SK-N-SH (cell line): Measurements from ENCODE around the gene ZBED4. TPM values are rescaled to one million over a fixed set of nuclear protein-coding genes. Genes with fewer than 3 reads are reported as not detected.
A peak's percentile ranks its signal among the peaks of the same experiment; 100 is the strongest.

Source experiments
- CTCF ChIA-PET: fragments of 300-600, 350-600 bp; formaldehyde crosslinking; extraction: SDS; loops from one replicate; lab custom pipeline; 2021; lab: Yijun Ruan, JAX
- POLR2A ChIA-PET: fragments of 350-600 bp; sonication (Branson Sonifier 250); formaldehyde crosslinking; extraction: SDS; loops from one replicate; lab custom pipeline; 2020; ENCODE audit warnings: antibody characterized with exemption, inconsistent platforms; lab: Yijun Ruan, JAX
- DNase-seq: peaks from one replicate; pipeline ENCODE4 v3.0.0; 2012
- H2AFZ ChIP-seq: fragments of 200-600 bp; sonication (generic); 2 replicates; pipeline ENCODE4 v1.8.1; 2016; ENCODE audit warnings: antibody characterized with exemption, mild to moderate bottlenecking, low read depth
- H3F3A ChIP-seq: fragments of 200-600 bp; sonication (generic); replicated peaks from 2 replicates; pipeline ENCODE3; 2016; ENCODE audit warnings: antibody characterized with exemption, mild to moderate bottlenecking; ENCODE audit not compliant: insufficient read depth
- H3K27ac ChIP-seq, 2 experiments: fragments of 200-500 bp in 1 of 2; fragments of 200-600 bp in 1 of 2; sonication (Bioruptor generic) in 1 of 2; sonication (generic), shearing (Covaris generic) in 1 of 2; 2 replicates each; pipeline versions ENCODE4 v1.5.1 to v1.6.1; 2014 to 2016; ENCODE audit warnings: low read depth in 2 of 2, inconsistent platforms in 1 of 2, low read length in 1 of 2, mild to moderate bottlenecking in 1 of 2, mixed read lengths in 1 of 2
- H3K27me3 ChIP-seq: fragments of 200-600 bp; sonication (generic), shearing (Covaris generic); 2 replicates; pipeline ENCODE4 v1.6.1; 2016; ENCODE audit warnings: mixed run types; ENCODE audit not compliant: insufficient read depth
- H3K36me3 ChIP-seq, 2 experiments: fragments of 200-500 bp in 1 of 2; fragments of 200-600 bp in 1 of 2; sonication (Bioruptor generic) in 1 of 2; sonication (generic) in 1 of 2; replicated peaks in 1 of 2; 2 replicates each; pipeline versions ENCODE3 to v1.5.1; 2014 to 2016; ENCODE audit warnings: low read length in 1 of 2, mild to moderate bottlenecking in 1 of 2; ENCODE audit not compliant: insufficient read depth in 2 of 2, control insufficient read depth in 1 of 2
- H3K4me1 ChIP-seq, 2 experiments: fragments of 200-500 bp in 1 of 2; fragments of 200-600 bp in 1 of 2; sonication (Bioruptor generic) in 1 of 2; sonication (generic), shearing (Covaris generic) in 1 of 2; 2 replicates each; pipeline versions ENCODE4 v1.5.1 to v1.6.1; 2014 to 2016; ENCODE audit warnings: low read depth in 1 of 2, low read length in 1 of 2, mixed run types in 1 of 2; ENCODE audit not compliant: insufficient read depth in 2 of 2, control insufficient read depth in 1 of 2
- H3K4me2 ChIP-seq: fragments of 200-600 bp; sonication (generic), shearing (Covaris generic); 2 replicates; pipeline ENCODE4 v1.6.1; 2017; ENCODE audit warnings: mixed run types
- H3K4me3 ChIP-seq, 2 experiments: fragments of 200-500 bp in 1 of 2; fragments of 200-600 bp in 1 of 2; sonication (Bioruptor generic) in 1 of 2; sonication (generic), shearing (Covaris generic) in 1 of 2; 2 replicates each; pipeline versions ENCODE4 v1.5.1 to v1.8.1; 2014 to 2016; ENCODE audit warnings: low read depth in 2 of 2, inconsistent platforms in 1 of 2, low read length in 1 of 2, mild to moderate bottlenecking in 1 of 2, mixed read lengths in 1 of 2, moderate library complexity in 1 of 2
- H3K79me2 ChIP-seq: fragments of 200-600 bp; sonication (generic); 2 replicates; pipeline ENCODE4 v1.8.1; 2017; ENCODE audit warnings: mild to moderate bottlenecking; ENCODE audit not compliant: insufficient read depth
- H3K9ac ChIP-seq: fragments of 200-600 bp; sonication (generic); 2 replicates; pipeline ENCODE4 v1.6.1; 2017; ENCODE audit warnings: mixed run types
- H3K9me2 ChIP-seq: fragments of 200-600 bp; sonication (generic); 2 replicates; pipeline ENCODE4 v1.6.1; 2017; ENCODE audit warnings: mixed run types
- H3K9me3 ChIP-seq: fragments of 200-600 bp; sonication (generic); 2 replicates; pipeline ENCODE4 v1.6.1; 2017; ENCODE audit warnings: mixed run types, mild to moderate bottlenecking, moderate library complexity
- H4K20me1 ChIP-seq: fragments of 200-600 bp; sonication (generic); 2 replicates; pipeline ENCODE4 v1.6.1; 2017; ENCODE audit warnings: mild to moderate bottlenecking, mixed run types; ENCODE audit not compliant: insufficient read depth
- CTCF ChIP-seq: fragments of 200-600 bp; sonication (generic); IDR thresholded peaks from 2 replicates; pipeline ENCODE4 v1.6.1; 2017; ENCODE audit warnings: antibody characterized with exemption, mild to moderate bottlenecking, moderate library complexity
- JUND ChIP-seq: IDR thresholded peaks from 2 replicates; pipeline ENCODE4 v1.4.0; 2012
- NRF1 ChIP-seq: IDR thresholded peaks from 2 replicates; pipeline ENCODE4 v1.6.1; 2012; ENCODE audit warnings: low read depth, mild to moderate bottlenecking, low read length
- USF1 ChIP-seq: IDR thresholded peaks from 2 replicates; pipeline ENCODE4 v1.4.0; 2012; ENCODE audit warnings: low read depth, borderline replicate concordance
- WGBS: methylation state at CpG from one replicate; pipeline ENCODE4 v1.1.6; 2017; ENCODE audit warnings: low lambda C conversion rate; 5-methylcytosine and 5-hydroxymethylcytosine counted together
- polyA plus RNA-seq, 3 experiments: library from polyadenylated mRNA; depleted of rRNA; stranded (reverse); fragments of >200 nt; gene quantifications; 2 replicates each; pipeline ENCODE4 v1.2.3, GENCODE V29; 2012
- TF ChIP-seq, protein P1 (sequence below): fragments of 150-350 bp; IDR thresholded peaks from 2 replicates; pipeline ENCODE4 v1.6.1; 2016; ENCODE audit warnings: mild to moderate bottlenecking, low read depth, low read length

The ZBED4 gene
- polyA plus RNA-seq, 1 of the 3 experiments (the other 2 are of a cell fraction), result 7.9 TPM

DNA sequence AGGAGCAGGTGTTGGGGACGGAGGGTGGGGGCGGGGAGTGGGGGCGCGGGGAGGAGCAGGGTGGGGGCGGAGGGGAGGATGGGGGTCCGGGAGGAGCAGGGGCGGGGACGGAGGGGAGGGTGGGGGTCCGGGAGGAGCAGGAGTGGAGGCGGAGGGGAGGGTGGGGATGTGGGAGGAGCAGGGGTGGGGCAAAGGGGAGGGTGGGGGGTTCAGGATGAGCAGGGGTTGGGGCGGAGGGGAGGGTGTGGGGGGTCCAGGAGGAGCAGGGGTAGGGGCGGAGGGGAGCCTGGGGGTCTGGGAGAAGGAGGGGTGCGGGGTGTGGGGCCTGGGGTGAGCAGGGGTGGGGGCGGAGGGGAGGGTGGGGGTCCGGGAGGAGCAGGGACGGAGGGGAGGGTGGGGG, 81.9 kb downstream of the ZBED4 start:
- no peaks in the 10 kb centered on the region for H3F3A ChIP-seq
- no peak overlapping the region for H3K27ac ChIP-seq
- no peak overlapping the region for H2AFZ ChIP-seq
- H3K9me2 ChIP-seq, result no peaks in the 10 kb centered on the region
- no peak overlapping the region; a peak in 1 of 4 replicates for H3K4me3 ChIP-seq
- no peak overlapping the region for H3K4me2 ChIP-seq
- peak; percentile 80 for DNase-seq
- peaks cover 6 to 26% of the 10 kb centered on the region in 2 experiments; a peak in 2 of 4 replicates for H3K4me1 ChIP-seq
- H3K27me3 ChIP-seq, result no peaks in the 10 kb centered on the region
- no peaks in the 10 kb centered on the region for H4K20me1 ChIP-seq
- no peaks in the 10 kb centered on the region for H3K36me3 ChIP-seq
- TF ChIP-seq JUND, result no peak
- TF ChIP-seq USF1, result no peak
- TF ChIP-seq CTCF, result no peak
- CTCF ChIA-PET, result interaction anchor here (1.7 kb wide), 1 partner anchor 95 kb away, joined by 8 read pairs; no protein-coding TSS in a partner anchor
- POLR2A ChIA-PET, result interaction anchor here (1.0 kb wide), 1 partner anchor 24 kb away, joined by 3 read pairs; no protein-coding TSS in a partner anchor
- no peaks in the 10 kb centered on the region for H3K79me2 ChIP-seq
- no peak overlapping the region for H3K9ac ChIP-seq
- no peaks in the 10 kb centered on the region for H3K9me3 ChIP-seq
- 11% methylated on average over 16 of the region's 16 CpGs for WGBS

DNA sequence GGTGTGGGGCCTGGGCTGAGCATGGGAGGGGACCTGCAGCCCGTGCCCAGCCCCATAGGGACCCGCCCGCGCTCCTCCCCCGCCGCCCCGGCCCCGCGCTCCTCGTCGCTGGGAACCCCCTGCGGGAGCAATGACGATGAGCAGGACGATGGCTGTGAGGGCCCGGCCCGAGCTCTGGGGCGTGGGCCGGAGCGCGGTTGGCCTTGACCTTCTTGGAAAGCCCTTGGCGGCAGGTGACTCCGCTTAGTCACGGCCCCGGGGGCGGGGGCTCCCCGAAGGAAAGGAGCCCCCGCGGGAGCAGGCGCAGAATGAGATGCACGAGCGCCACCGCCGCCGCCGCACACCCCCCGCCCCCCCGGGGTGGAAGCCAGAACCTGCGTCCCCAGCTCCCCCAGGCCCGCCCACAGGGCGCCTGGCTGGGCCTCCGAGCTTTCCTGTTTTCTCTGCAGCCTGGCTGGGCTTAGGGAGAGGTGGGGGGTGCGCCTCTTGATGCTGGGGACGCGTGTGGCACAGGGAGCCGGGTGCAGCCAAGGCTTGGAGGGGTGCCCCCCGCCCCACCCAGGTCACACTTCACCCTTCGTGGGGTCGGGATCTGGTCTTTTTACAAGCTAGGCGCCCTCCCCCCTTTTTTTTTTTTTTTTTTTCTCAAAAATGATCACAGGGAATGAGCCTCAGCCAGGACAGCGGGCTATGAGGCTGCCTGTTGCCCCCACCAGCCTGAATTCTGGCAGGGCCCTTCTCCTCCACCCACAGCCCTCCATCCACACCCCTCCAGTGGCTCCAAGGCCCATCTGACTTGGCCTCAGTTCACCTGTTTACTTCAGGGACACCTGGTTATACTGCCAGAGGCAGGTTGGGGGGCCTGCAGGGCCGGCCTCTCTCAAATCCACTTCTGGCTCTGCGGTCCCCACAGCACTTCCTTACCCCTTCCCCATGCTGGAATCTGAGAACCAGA, 82.7 kb downstream of the ZBED4 start:
- H3K9ac ChIP-seq, result no peak overlapping the region

More for the DNA sequence above, 82.7 kb downstream of the ZBED4 start:
- H3F3A ChIP-seq, result no peaks in the 10 kb centered on the region
- POLR2A ChIA-PET, result interaction anchor here (1.0 kb wide), 1 partner anchor 23 kb away, joined by 3 read pairs; no protein-coding TSS in a partner anchor
- peak; percentile 84 for DNase-seq
- H4K20me1 ChIP-seq, result no peaks in the 10 kb centered on the region
- no peaks in the 10 kb centered on the region for H3K27me3 ChIP-seq
- WGBS, result 22% methylated on average over 30 of the region's 52 CpGs
- H2AFZ ChIP-seq, result no peak overlapping the region
- TF ChIP-seq NRF1, result peak; percentile 16; the same call in 1 of the 2 replicates
- TF ChIP-seq, protein P1, sequence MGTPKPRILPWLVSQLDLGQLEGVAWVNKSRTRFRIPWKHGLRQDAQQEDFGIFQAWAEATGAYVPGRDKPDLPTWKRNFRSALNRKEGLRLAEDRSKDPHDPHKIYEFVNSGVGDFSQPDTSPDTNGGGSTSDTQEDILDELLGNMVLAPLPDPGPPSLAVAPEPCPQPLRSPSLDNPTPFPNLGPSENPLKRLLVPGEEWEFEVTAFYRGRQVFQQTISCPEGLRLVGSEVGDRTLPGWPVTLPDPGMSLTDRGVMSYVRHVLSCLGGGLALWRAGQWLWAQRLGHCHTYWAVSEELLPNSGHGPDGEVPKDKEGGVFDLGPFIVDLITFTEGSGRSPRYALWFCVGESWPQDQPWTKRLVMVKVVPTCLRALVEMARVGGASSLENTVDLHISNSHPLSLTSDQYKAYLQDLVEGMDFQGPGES, result no peak
- TF ChIP-seq, all 33 proteins: peak for 1
- CTCF ChIA-PET, result interaction anchor here (1.7 kb wide), 1 partner anchor 94 kb away, joined by 8 read pairs; no protein-coding TSS in a partner anchor
- peaks cover 6 to 23% of the 10 kb centered on the region in 2 experiments; a peak in 2 of 4 replicates for H3K4me1 ChIP-seq
- H3K4me3 ChIP-seq, result peak overlapping the region in 1 of 2 experiments; percentile 40; a peak in 2 of 4 replicates
- no peaks in the 10 kb centered on the region for H3K9me3 ChIP-seq
- H3K79me2 ChIP-seq, result no peaks in the 10 kb centered on the region
- peak overlapping the region; percentile 75 for H3K4me2 ChIP-seq
- no peaks in the 10 kb centered on the region for H3K9me2 ChIP-seq
- no peaks in the 10 kb centered on the region for H3K36me3 ChIP-seq
- H3K27ac ChIP-seq, result peak overlapping the region in 1 of 2 experiments; percentile 43; a peak in 1 of 4 replicates
